Neural progenitor cell (in vitro differentiated cells): ENCODE measurements around the gene CFAP92.

Experiments
- EZH2phosphoT487 ChIP-seq: fragments of 200-600 bp; sonication (generic); IDR thresholded peaks from 2 replicates; pipeline ENCODE4 v1.6.1; 2017; ENCODE audit warnings: antibody characterized with exemption
- TF ChIP-seq, protein P1 (sequence below): fragments of 200-600 bp; sonication (generic); IDR thresholded peaks from 2 replicates; pipeline ENCODE4 v1.5.1; 2017; ENCODE audit warnings: antibody characterized with exemption, mild to moderate bottlenecking

DNA sequence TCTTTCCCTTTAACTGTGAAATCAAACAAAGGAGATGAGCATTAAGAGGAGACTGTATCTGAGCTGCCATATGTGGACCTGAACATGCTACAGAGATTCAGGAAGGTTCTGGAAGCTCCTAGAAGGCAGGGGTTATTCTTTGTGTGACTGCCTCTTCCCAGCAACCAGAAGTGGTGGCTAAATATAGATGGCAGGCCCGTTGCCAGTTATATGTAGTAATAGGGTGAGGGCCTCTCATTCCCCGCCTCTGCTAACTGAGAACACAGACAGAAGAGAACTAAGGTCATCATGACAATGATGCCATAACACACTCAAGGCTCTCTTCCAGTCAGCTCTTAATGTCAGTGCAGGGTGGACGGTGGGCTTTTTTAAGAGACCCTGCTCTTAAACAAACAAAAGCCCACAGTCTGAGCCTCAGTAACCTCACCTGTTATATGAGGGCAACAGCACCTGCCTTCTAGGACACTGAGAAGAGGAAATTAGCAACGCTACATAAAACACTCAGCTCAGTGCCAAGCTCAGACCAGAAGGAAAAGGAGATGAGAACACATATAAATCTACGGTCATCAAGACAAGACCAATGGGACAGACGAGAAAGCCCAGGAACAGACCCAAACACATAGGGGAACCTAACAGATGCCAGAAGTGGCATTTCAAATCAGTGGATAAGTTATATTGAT lies 22.3 kb downstream of the CFAP92 start:
- TF ChIP-seq, protein P1, sequence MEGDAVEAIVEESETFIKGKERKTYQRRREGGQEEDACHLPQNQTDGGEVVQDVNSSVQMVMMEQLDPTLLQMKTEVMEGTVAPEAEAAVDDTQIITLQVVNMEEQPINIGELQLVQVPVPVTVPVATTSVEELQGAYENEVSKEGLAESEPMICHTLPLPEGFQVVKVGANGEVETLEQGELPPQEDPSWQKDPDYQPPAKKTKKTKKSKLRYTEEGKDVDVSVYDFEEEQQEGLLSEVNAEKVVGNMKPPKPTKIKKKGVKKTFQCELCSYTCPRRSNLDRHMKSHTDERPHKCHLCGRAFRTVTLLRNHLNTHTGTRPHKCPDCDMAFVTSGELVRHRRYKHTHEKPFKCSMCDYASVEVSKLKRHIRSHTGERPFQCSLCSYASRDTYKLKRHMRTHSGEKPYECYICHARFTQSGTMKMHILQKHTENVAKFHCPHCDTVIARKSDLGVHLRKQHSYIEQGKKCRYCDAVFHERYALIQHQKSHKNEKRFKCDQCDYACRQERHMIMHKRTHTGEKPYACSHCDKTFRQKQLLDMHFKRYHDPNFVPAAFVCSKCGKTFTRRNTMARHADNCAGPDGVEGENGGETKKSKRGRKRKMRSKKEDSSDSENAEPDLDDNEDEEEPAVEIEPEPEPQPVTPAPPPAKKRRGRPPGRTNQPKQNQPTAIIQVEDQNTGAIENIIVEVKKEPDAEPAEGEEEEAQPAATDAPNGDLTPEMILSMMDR: no peak
- TF ChIP-seq EZH2phosphoT487: no peak
